HG03354 (cell line): ENCODE measurements around the gene NPIPB8.
"Not testable (repeated sequence)": the region's sequence is repeated elsewhere in the genome, so short reads cannot be mapped to it uniquely, and the experiment has no call there.

ENCODE experiments used
- ATAC-seq: cut with Tn5 transposase; IDR thresholded peaks from one replicate; pipeline ENCODE4 v1.9.1; 2021; ENCODE audit warnings: mild to moderate bottlenecking; ENCODE audit not compliant: unreplicated experiment, poor library complexity, severe bottlenecking

Gene NPIPB8

GRCh38 chr16:28622532-28623171, 15.2 kb upstream of the NPIPB8 start:
- not testable (repeated sequence) for ATAC-seq

GRCh38 chr16:28623172-28623711, 14.6 kb upstream of the NPIPB8 start:
- ATAC-seq: no peak

GRCh38 chr16:28630905-28631304, 7.0 kb upstream of the NPIPB8 start:
- not testable (repeated sequence) for ATAC-seq

GRCh38 chr16:28636093-28636823, 1.6 kb upstream of the NPIPB8 start:
- ATAC-seq: not testable (repeated sequence)

- ATAC-seq: not testable (repeated sequence)
Observed at GRCh38 chr16:28638359-28638758, 494 bp downstream of the NPIPB8 start.

- not testable (repeated sequence) for ATAC-seq
Observed at GRCh38 chr16:28639959-28640358, 2.1 kb downstream of the NPIPB8 start.

GRCh38 chr16:28666264-28666663, 28.4 kb downstream of the NPIPB8 start:
- ATAC-seq: not testable (repeated sequence)

- ATAC-seq: not testable (repeated sequence)
Observed at GRCh38 chr16:28667480-28667879, 29.6 kb downstream of the NPIPB8 start.

- not testable (repeated sequence) for ATAC-seq
Observed at GRCh38 chr16:28668199-28668598, 30.3 kb downstream of the NPIPB8 start.

GRCh38 chr16:28688327-28688952, 50.6 kb downstream of the NPIPB8 start:
- peak; percentile 78 for ATAC-seq

GRCh38 chr16:28689425-28689824, 51.6 kb downstream of the NPIPB8 start:
- not testable (repeated sequence) for ATAC-seq

- ATAC-seq: not testable (repeated sequence)
Observed at GRCh38 chr16:28691722-28692121, 53.9 kb downstream of the NPIPB8 start.

GRCh38 chr16:28693257-28693950, 55.5 kb downstream of the NPIPB8 start:
- not testable (repeated sequence) for ATAC-seq

- not testable (repeated sequence) for ATAC-seq
Observed at GRCh38 chr16:28699792-28700191, 61.9 kb downstream of the NPIPB8 start.

- not testable (repeated sequence) for ATAC-seq
Observed at GRCh38 chr16:28700349-28700748, 62.5 kb downstream of the NPIPB8 start.

- ATAC-seq: not testable (repeated sequence)
Observed at GRCh38 chr16:28701384-28701783, 63.5 kb downstream of the NPIPB8 start.

- ATAC-seq: not testable (repeated sequence)
Observed at GRCh38 chr16:28704246-28704645, 66.4 kb downstream of the NPIPB8 start.
